HepG2 (cell line): ENCODE data around the gene F13B. TPM values are rescaled to one million over a fixed set of nuclear protein-coding genes. Genes with fewer than 3 reads are reported as not detected.
A peak's percentile ranks its signal among the peaks of the same experiment; 100 is the strongest.

Experiments used
- CAMTA2 ChIP-seq: sonication (generic); formaldehyde crosslinking; IDR thresholded peaks from 2 replicates; pipeline ENCODE4 v1.4.0; 2020; ENCODE audit warnings: mild to moderate bottlenecking, missing genetic modification reagents, borderline replicate concordance
- CBX5 ChIP-seq: sonication (generic); formaldehyde crosslinking; IDR thresholded peaks from 2 replicates; pipeline ENCODE4 v1.4.0; 2020; ENCODE audit warnings: missing genetic modification reagents, borderline replicate concordance
- CREB1 ChIP-seq, 2 experiments: fragments of 450-650 bp in 1 of 2; IDR thresholded peaks; 2 replicates each; pipeline ENCODE4 v1.6.1; 2016 to 2017; ENCODE audit warnings: control low read depth in 1 of 2, mild to moderate bottlenecking in 1 of 2, missing compliant biosample characterization in 1 of 2, missing genetic modification characterization in 1 of 2
- FIP1L1 ChIP-seq: fragments of 200-400 bp; formaldehyde crosslinking; IDR thresholded peaks from 2 replicates; pipeline ENCODE4 v1.6.1; 2018; ENCODE audit warnings: low read depth, mild to moderate bottlenecking, low read length, moderate library complexity, borderline replicate concordance; ENCODE audit not compliant: insufficient read depth
- FOSL2 ChIP-seq: sonication (generic); formaldehyde crosslinking; IDR thresholded peaks from 2 replicates; pipeline ENCODE4 v1.4.0; 2020; ENCODE audit warnings: missing genetic modification reagents
- FOXO4 ChIP-seq: sonication (generic); formaldehyde crosslinking; conservative IDR thresholded peaks from 2 replicates; pipeline ENCODE4 v1.8.1; 2023; ENCODE audit warnings: missing genetic modification reagents
- HMGA1 ChIP-seq: sonication (generic); formaldehyde crosslinking; conservative IDR thresholded peaks from 2 replicates; pipeline ENCODE4 v1.4.0; 2020; ENCODE audit warnings: missing genetic modification reagents
- HOXA9 ChIP-seq: sonication (generic); formaldehyde crosslinking; IDR thresholded peaks from 2 replicates; pipeline ENCODE4 v1.8.1; 2022; ENCODE audit warnings: missing genetic modification reagents, mild to moderate bottlenecking, moderate library complexity, borderline replicate concordance
- KAT2B ChIP-seq: fragments of 150-350 bp; IDR thresholded peaks from 2 replicates; pipeline ENCODE4 v1.6.1; 2014; ENCODE audit warnings: low read depth, low read length, borderline replicate concordance
- MTERF4 ChIP-seq: sonication (generic); formaldehyde crosslinking; IDR thresholded peaks from 2 replicates; pipeline ENCODE4 v1.8.0; 2023; ENCODE audit warnings: mild to moderate bottlenecking, missing genetic modification reagents
- MXD3 ChIP-seq: IDR thresholded peaks from 2 replicates; pipeline ENCODE4 v1.6.1; 2016; ENCODE audit warnings: mild to moderate bottlenecking, missing biosample characterization, missing genetic modification reagents
- NFIB ChIP-seq: sonication (generic); formaldehyde crosslinking; IDR thresholded peaks from 2 replicates; pipeline ENCODE4 v1.9.0; 2021; ENCODE audit warnings: missing genetic modification reagents, mild to moderate bottlenecking, borderline replicate concordance
- NFYB ChIP-seq: sonication (generic); formaldehyde crosslinking; IDR thresholded peaks from 2 replicates; pipeline ENCODE4 v1.4.0; 2020; ENCODE audit warnings: missing genetic modification reagents
- PHF5A ChIP-seq: IDR thresholded peaks from one replicate; pipeline ENCODE4 v1.6.1; 2018; ENCODE audit warnings: low read depth, missing genetic modification reagents; ENCODE audit not compliant: unreplicated experiment
- RFX1 ChIP-seq: fragments of 450-650 bp; IDR thresholded peaks from 2 replicates; pipeline ENCODE4 v1.6.1; 2017
- RNF2 ChIP-seq: fragments of 450-650 bp; conservative IDR thresholded peaks from 2 replicates; pipeline ENCODE4 v1.6.1; 2016; ENCODE audit warnings: low read depth
- SKI ChIP-seq: fragments of 450-650 bp; IDR thresholded peaks from one replicate; pipeline ENCODE4 v1.6.1; 2018; ENCODE audit warnings: mild to moderate bottlenecking; ENCODE audit not compliant: partially characterized antibody
- SP4 ChIP-seq: sonication (generic); formaldehyde crosslinking; IDR thresholded peaks from 2 replicates; pipeline ENCODE4 v1.8.1; 2023; ENCODE audit warnings: mild to moderate bottlenecking, missing genetic modification reagents
- THRA ChIP-seq: sonication (generic); formaldehyde crosslinking; IDR thresholded peaks from 2 replicates; pipeline ENCODE4 v1.4.0; 2020; ENCODE audit warnings: missing genetic modification reagents, borderline replicate concordance
- ZNF180 ChIP-seq: sonication (generic); formaldehyde crosslinking; IDR thresholded peaks from 2 replicates; pipeline ENCODE4 v1.4.0; 2020; ENCODE audit warnings: low read depth, missing genetic modification reagents, borderline replicate concordance
- ZNF253 ChIP-seq: sonication (generic); formaldehyde crosslinking; IDR thresholded peaks from 2 replicates; pipeline ENCODE4 v1.8.0; 2022; ENCODE audit warnings: mild to moderate bottlenecking, missing genetic modification reagents, borderline replicate concordance
- ZNF33B ChIP-seq: sonication (generic); formaldehyde crosslinking; IDR thresholded peaks from 2 replicates; pipeline ENCODE4 v1.5.1; 2020; ENCODE audit warnings: mild to moderate bottlenecking, missing genetic modification reagents
- ZNF414 ChIP-seq: sonication (generic); formaldehyde crosslinking; IDR thresholded peaks from 2 replicates; pipeline ENCODE4 v1.5.0; 2020; ENCODE audit warnings: missing genetic modification reagents
- ZNF557 ChIP-seq: sonication (generic); formaldehyde crosslinking; IDR thresholded peaks from 2 replicates; pipeline ENCODE4 v1.4.0; 2020; ENCODE audit warnings: missing genetic modification reagents
- ZNF605 ChIP-seq: sonication (generic); formaldehyde crosslinking; IDR thresholded peaks from 2 replicates; pipeline ENCODE4 v1.8.0; 2022; ENCODE audit warnings: mild to moderate bottlenecking, missing genetic modification reagents
- ZUFSP ChIP-seq: sonication (generic); formaldehyde crosslinking; IDR thresholded peaks from 2 replicates; pipeline ENCODE4 v1.9.0; 2021; ENCODE audit warnings: missing genetic modification reagents, mild to moderate bottlenecking, borderline replicate concordance
- polyA plus RNA-seq, 8 experiments: library from polyadenylated mRNA; depleted of rRNA in 3 of 8; stranded (reverse) in 7 of 8; unstranded in 1 of 8; fragments of >200 nt; fragmentation: Illumina TruSeq in 4 of 8; extraction: Trizol in 4 of 8; gene quantifications; 2 replicates each; pipeline versions ENCODE4 v1.2.1 to v1.2.3, GENCODE V29; 2011 to 2016; ENCODE audit warnings: low read depth in 4 of 8, missing spikeins in 1 of 8, mixed read lengths in 1 of 8; ENCODE audit not compliant: insufficient read depth in 1 of 8
- total RNA-seq, 5 experiments: library from RNA; depleted of rRNA; stranded (reverse); fragments of >200 nt; fragmentation: Illumina TruSeq; extraction: Trizol; gene quantifications; 2 replicates each; pipeline ENCODE4 v1.2.3, GENCODE V29; 2016; ENCODE audit warnings: low read depth in 1 of 5

F13B gene
- total and polyA plus RNA-seq, 2 of the 13 experiments (the other 11 are each of a cell fraction or from before 2014, with no cell fraction given), result 0.41 to 2.7 TPM

GRCh38 chr1:197067457-197067818 is 378 bp upstream of the F13B start (continued):
- TF ChIP-seq FOXO4 (CRISPR knock-in tag), result no peak
- TF ChIP-seq SP4 (CRISPR knock-in tag), result no peak
- TF ChIP-seq ZNF605 (CRISPR knock-in tag), result no peak
- TF ChIP-seq ZNF180 (CRISPR knock-in tag), result no peak
- no peak for TF ChIP-seq HMGA1 (CRISPR knock-in tag)
- no peak for TF ChIP-seq ZUFSP (CRISPR knock-in tag)
- TF ChIP-seq MTERF4, result no peak
- TF ChIP-seq HOXA9 (CRISPR knock-in tag), result no peak
- no peak for TF ChIP-seq PHF5A
- no peak for TF ChIP-seq RFX1
- no peak for TF ChIP-seq ZNF557
- TF ChIP-seq CBX5, result no peak
- TF ChIP-seq ZNF33B (CRISPR knock-in tag), result no peak
- TF ChIP-seq ZNF253 (CRISPR knock-in tag), result no peak
- TF ChIP-seq RNF2, result no peak
- no peak for TF ChIP-seq ZNF414
- no peak for TF ChIP-seq FOSL2 (CRISPR knock-in tag)
- peak; percentile 96 for TF ChIP-seq THRA (CRISPR knock-in tag)
- TF ChIP-seq NFIB (CRISPR knock-in tag), result no peak
- TF ChIP-seq NFYB (CRISPR knock-in tag), result no peak
- peak; percentile 26; the same call in 1 of the 2 replicates for TF ChIP-seq KAT2B
- TF ChIP-seq CREB1 (IDR thresholded peaks at IDR 0.05), result no peak
- 0 out of 2 replicates have a peak, but pooled peaks have one; percentile 21 for TF ChIP-seq CREB1 (CRISPR knock-in tag; IDR thresholded peaks at IDR 0.05)
- no peak for TF ChIP-seq FIP1L1
- TF ChIP-seq SKI, result peak; percentile 35
- TF ChIP-seq CAMTA2 (CRISPR knock-in tag), result no peak
- no peak for TF ChIP-seq MXD3 (CRISPR knock-in tag)
